ENCODE results near the gene C14orf39. TPM values are rescaled to one million over a fixed set of nuclear protein-coding genes. Genes with fewer than 3 reads are reported as not detected.

C14orf39 gene
- total RNA-seq, 4 donors from 2014 or later = 0.30 to 2.0 (median 0.39) TPM; not detected in 1

DNA sequence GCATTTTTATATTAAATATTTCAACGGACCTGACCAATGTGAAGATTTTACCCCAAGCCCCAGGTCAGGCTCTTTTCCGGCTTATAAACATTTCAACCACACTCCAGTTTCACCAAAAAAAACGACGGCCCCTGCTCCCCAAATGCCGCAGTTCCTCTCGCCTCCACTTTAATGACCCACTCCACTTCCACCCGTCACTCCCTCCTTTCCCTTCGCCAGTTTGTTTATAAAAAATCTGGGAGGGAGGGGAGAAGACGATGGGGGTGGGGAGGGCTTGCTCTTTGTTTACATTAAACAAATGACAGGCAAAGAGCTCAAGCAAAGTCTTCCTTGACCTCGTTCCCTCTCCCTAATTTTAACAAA is 28.5 kb upstream of the C14orf39 start:
- TF ChIP-seq POLR2A (IDR thresholded peaks at IDR 0.05) (no peak), EP300 (IDR thresholded peaks at IDR 0.05) (no peak)
- TF ChIP-seq, protein P1, sequence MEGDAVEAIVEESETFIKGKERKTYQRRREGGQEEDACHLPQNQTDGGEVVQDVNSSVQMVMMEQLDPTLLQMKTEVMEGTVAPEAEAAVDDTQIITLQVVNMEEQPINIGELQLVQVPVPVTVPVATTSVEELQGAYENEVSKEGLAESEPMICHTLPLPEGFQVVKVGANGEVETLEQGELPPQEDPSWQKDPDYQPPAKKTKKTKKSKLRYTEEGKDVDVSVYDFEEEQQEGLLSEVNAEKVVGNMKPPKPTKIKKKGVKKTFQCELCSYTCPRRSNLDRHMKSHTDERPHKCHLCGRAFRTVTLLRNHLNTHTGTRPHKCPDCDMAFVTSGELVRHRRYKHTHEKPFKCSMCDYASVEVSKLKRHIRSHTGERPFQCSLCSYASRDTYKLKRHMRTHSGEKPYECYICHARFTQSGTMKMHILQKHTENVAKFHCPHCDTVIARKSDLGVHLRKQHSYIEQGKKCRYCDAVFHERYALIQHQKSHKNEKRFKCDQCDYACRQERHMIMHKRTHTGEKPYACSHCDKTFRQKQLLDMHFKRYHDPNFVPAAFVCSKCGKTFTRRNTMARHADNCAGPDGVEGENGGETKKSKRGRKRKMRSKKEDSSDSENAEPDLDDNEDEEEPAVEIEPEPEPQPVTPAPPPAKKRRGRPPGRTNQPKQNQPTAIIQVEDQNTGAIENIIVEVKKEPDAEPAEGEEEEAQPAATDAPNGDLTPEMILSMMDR (IDR thresholded peaks at IDR 0.05) = no peak
- Histone ChIP-seq H3K27me3 (peaks cover 0 to 88% of the 10 kb centered on the region in 2 donors), H3K27ac (peak overlapping the region in 1 of 4 donors; percentile 52), H3K4me1 (peaks cover 0 to 41% (median 15%) of the 10 kb centered on the region in 4 donors), H3K36me3 (no peaks in the 10 kb centered on the region), H3K9me3 (peaks cover 0 to 20% (median 0%) of the 10 kb centered on the region in 4 donors), H3K4me3 (peak overlapping the region; percentile 13 to 51 (median 16))
- DNase-seq (ENCODE audit: low spot score in 2 of 2) = no peak
- WGBS, 2 donors = 2 to 3% methylated on average over 10 of the region's 10 CpGs

DNA sequence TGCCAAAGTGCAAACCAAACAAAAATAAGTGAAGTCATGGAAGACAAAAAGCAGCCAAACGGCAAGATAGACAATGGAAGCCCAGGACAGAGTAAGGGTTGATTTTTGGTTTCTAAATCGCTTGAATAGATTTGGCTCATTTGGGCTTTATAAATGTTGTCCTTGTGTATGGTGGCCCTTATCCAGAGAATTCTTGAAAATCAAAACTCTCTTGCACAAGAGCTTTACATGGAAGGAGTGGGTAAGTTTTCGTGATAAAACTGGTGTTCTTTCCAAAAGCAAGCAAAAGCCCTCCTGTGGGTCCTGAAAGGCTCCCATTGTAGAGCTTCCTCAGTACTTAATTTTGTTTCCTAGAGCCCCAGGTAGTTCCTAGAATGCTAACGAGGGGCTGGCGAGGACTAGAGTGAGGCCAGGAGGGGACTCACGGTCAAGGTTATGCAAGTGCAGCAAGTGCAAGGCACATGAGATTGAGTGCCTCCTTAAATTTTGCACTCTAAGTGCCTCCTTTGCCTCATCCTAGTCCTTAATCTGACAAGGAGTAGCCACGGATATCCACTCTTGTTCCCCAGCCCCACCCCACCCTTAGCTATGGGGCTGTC is 27.2 kb upstream of the C14orf39 start:
- Histone ChIP-seq H3K4me3 (no peak overlapping the region), H3K9me3 (peaks cover 0 to 20% (median 0%) of the 10 kb centered on the region in 4 donors), H3K36me3 (no peaks in the 10 kb centered on the region), H3K4me1 (peaks cover 0 to 54% (median 17%) of the 10 kb centered on the region in 4 donors), H3K27ac (no peak overlapping the region), H3K27me3 (peaks cover 0 to 93% of the 10 kb centered on the region in 2 donors)
- 18 to 22% methylated on average over 7 of the region's 7 CpGs for WGBS, 2 donors
- DNase-seq (ENCODE audit: low spot score in 2 of 2) = no peak
- TF ChIP-seq EP300 (IDR thresholded peaks at IDR 0.05) (no peak), POLR2A (IDR thresholded peaks at IDR 0.05) (no peak)
- TF ChIP-seq, protein P1 (IDR thresholded peaks at IDR 0.05) = no peak

DNA sequence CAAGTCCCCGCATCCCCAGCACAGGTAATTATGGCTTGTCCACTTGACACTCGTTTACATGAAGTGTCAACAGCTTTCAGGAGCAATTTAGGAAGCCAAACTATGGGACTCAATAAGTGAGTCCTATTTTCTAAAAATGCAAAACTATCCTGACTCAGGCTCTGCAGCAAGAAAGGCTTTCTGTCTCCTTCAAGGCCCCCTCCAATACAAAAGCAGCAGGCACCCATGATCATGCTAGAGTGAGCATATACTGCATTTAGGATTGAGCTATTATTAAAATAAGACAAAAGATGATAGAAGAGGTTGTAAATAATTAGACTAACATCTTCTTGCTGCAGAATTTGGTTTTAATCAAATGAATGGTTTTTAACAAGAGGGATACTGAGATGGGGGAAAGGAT is 26.3 kb upstream of the C14orf39 start:
- WGBS, 2 donors = 33 to 38% methylated on average over 2 of the region's 2 CpGs
- H3K4me1 ChIP-seq = peaks cover 0 to 63% (median 17%) of the 10 kb centered on the region in 4 donors
- H3K27me3 ChIP-seq = peaks cover 0 to 100% of the 10 kb centered on the region in 2 donors
- DNase-seq (ENCODE audit: low spot score in 2 of 2) = no peak
- no peaks in the 10 kb centered on the region for H3K36me3 ChIP-seq
- TF ChIP-seq POLR2A (IDR thresholded peaks at IDR 0.05) (no peak), EP300 (IDR thresholded peaks at IDR 0.05) (no peak)
- TF ChIP-seq, protein P1 (IDR thresholded peaks at IDR 0.05) = no peak
- H3K4me3 ChIP-seq = no peak overlapping the region
- peaks cover 0 to 15% (median 0%) of the 10 kb centered on the region in 4 donors for H3K9me3 ChIP-seq
- H3K27ac ChIP-seq = no peak overlapping the region

DNA sequence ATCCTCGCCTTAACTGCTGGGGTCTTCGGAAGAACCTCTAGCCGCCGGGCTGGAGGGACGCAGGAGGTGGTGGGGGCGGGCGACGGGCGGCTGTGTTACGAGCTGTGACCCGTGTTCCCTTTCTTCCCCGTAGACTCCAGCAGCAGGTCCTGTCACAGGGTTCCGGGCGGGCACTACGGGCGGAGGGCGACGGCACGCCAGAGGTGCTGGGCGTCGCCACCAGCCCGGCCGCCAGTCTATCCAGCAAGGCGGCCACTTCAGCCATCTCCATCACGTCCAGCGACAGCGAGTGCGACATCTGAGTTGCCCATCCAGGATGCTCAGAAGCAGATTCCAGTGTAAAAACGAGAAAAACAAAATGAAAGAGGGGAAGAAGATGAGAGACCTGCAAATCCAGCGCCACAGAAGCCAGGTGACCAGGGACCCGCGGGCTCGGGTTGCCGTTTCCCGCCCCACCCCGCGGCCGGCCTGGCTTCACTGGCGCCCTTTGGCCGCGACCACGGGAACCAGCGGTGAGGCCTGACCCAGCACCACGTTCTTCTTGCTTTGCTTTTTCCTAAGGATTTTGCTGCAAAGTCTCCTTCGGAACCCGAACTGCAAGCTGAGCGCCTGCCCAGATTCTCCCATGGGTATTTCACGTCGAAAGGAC is 25.2 kb upstream of the C14orf39 start:
- peaks cover 0 to 7% (median 0%) of the 10 kb centered on the region in 4 donors for H3K9me3 ChIP-seq
- 5 to 7% methylated on average over 44 to 47 of the region's 49 CpGs for WGBS, 2 donors
- no peak overlapping the region for H3K27ac ChIP-seq
- peaks cover 0 to 100% of the 10 kb centered on the region in 2 donors for H3K27me3 ChIP-seq
- H3K4me1 ChIP-seq = peaks cover 0 to 72% (median 17%) of the 10 kb centered on the region in 4 donors
- no peak for DNase-seq (ENCODE audit: low spot score in 2 of 2)
- no peak for TF ChIP-seq EP300 (IDR thresholded peaks at IDR 0.05)
- TF ChIP-seq, protein P1 (IDR thresholded peaks at IDR 0.05) = no peak
- TF ChIP-seq POLR2A (IDR thresholded peaks at IDR 0.05) = no peak
- H3K4me3 ChIP-seq = peak overlapping the region in 1 of 4 donors; percentile 11
- no peaks in the 10 kb centered on the region for H3K36me3 ChIP-seq

All from tibial nerve (tissue), 4 donors.